CD14-positive monocyte (primary cell): ENCODE results near the gene CALHM1. TPM values are rescaled to one million over a fixed set of nuclear protein-coding genes. Genes with fewer than 3 reads are reported as not detected.

Experiments used
- DNase-seq, 3 donors: peaks; one replicate each; pipeline ENCODE4 v3.0.0-alpha.2; 2011 to 2022
- H2AFZ ChIP-seq: 2 replicates; pipeline ENCODE4 v1.6.0; 2012; ENCODE audit warnings: mild to moderate bottlenecking, low read depth, low read length, inconsistent platforms; ENCODE audit not compliant: insufficient read depth, poor library complexity, severe bottlenecking
- H3K27ac ChIP-seq, 2 donors: 1 replicate in 1 of 2; 2 replicates in 1 of 2; pipeline ENCODE4 v1.5.1; 2012 to 2013; ENCODE audit warnings: low read length in 2 of 2, control low read depth in 1 of 2, inconsistent platforms in 1 of 2, low read depth in 1 of 2, mild to moderate bottlenecking in 1 of 2
- H3K27me3 ChIP-seq, 2 donors: one replicate each; pipeline versions ENCODE4 v1.6.0 to v1.6.1; 2011 to 2013; ENCODE audit warnings: low read length in 2 of 2; ENCODE audit not compliant: control insufficient read depth in 2 of 2, insufficient read depth in 2 of 2
- H3K36me3 ChIP-seq, 2 donors: replicated peaks in 1 of 2; 1 replicate in 1 of 2; 2 replicates in 1 of 2; pipeline versions ENCODE4 v1.5.1 to v1.6.1; 2012 to 2013; ENCODE audit warnings: low read length in 2 of 2, control low read depth in 1 of 2, inconsistent platforms in 1 of 2, mild to moderate bottlenecking in 1 of 2; ENCODE audit not compliant: insufficient read depth in 2 of 2, control insufficient read depth in 1 of 2
- H3K4me1 ChIP-seq, 2 donors: 1 replicate in 1 of 2; 2 replicates in 1 of 2; pipeline versions ENCODE4 v1.5.1 to v1.6.1; 2012 to 2013; ENCODE audit warnings: low read length in 2 of 2, control low read depth in 1 of 2, inconsistent platforms in 1 of 2, mild to moderate bottlenecking in 1 of 2, moderate library complexity in 1 of 2; ENCODE audit not compliant: insufficient read depth in 2 of 2, control insufficient read depth in 1 of 2
- H3K4me2 ChIP-seq: replicated peaks from 2 replicates; pipeline ENCODE3; 2012; ENCODE audit warnings: low read length, moderate library complexity, mild to moderate bottlenecking; ENCODE audit not compliant: poor library complexity, severe bottlenecking; ENCODE audit errors: extremely low read depth
- H3K4me3 ChIP-seq, 3 experiments: fragments of 200-600 bp in 1 of 3; sonication (generic) in 1 of 3; replicated peaks in 1 of 3; 1 replicate in 2 of 3; 2 replicates in 1 of 3; pipeline ENCODE4 v1.5.1; 2011 to 2013; ENCODE audit warnings: low read length in 3 of 3, mild to moderate bottlenecking in 3 of 3, control low read depth in 2 of 3, low read depth in 2 of 3, inconsistent platforms in 1 of 3, moderate library complexity in 1 of 3
- H3K79me2 ChIP-seq: 2 replicates; pipeline ENCODE4 v1.6.0; 2012; ENCODE audit warnings: mild to moderate bottlenecking, control low read depth, inconsistent platforms, low read length, moderate library complexity; ENCODE audit not compliant: insufficient read depth
- H3K9ac ChIP-seq: 2 replicates; pipeline ENCODE4 v1.6.0; 2017; ENCODE audit warnings: low read length, mild to moderate bottlenecking; ENCODE audit not compliant: insufficient read depth, poor library complexity, severe bottlenecking
- H3K9me3 ChIP-seq, 2 donors: replicated peaks in 1 of 2; 1 replicate in 1 of 2; 2 replicates in 1 of 2; pipeline versions ENCODE4 v1.5.1 to v1.6.1; 2012 to 2013; ENCODE audit warnings: low read length in 2 of 2, control low read depth in 1 of 2; ENCODE audit not compliant: control insufficient read depth in 1 of 2, insufficient read depth in 1 of 2
- H4K20me1 ChIP-seq: 2 replicates; pipeline ENCODE4 v1.6.0; 2012; ENCODE audit warnings: mild to moderate bottlenecking, low read length, control low read depth, moderate library complexity; ENCODE audit not compliant: insufficient read depth
- H3K27ac Mint-ChIP-seq, 7 donors: one replicate each; pipeline ENCODE4 v1.8.0; 2020; ENCODE audit warnings: mild to moderate bottlenecking in 7 of 7, mixed read lengths in 7 of 7, moderate library complexity in 6 of 7, inconsistent platforms in 2 of 7
- H3K27me3 Mint-ChIP-seq, 3 donors: one replicate each; pipeline ENCODE4 v1.8.0; 2021 to 2022; ENCODE audit warnings: low read depth in 3 of 3, mild to moderate bottlenecking in 3 of 3, mixed read lengths in 3 of 3, moderate library complexity in 3 of 3, inconsistent platforms in 1 of 3
- H3K36me3 Mint-ChIP-seq, 2 donors: one replicate each; pipeline ENCODE4 v1.8.0; 2020; ENCODE audit warnings: mixed read lengths in 2 of 2, inconsistent platforms in 1 of 2, mild to moderate bottlenecking in 1 of 2
- H3K4me1 Mint-ChIP-seq: one replicate; pipeline ENCODE4 v1.8.0; 2020; ENCODE audit warnings: mild to moderate bottlenecking, mixed read lengths
- H3K4me3 Mint-ChIP-seq, 2 donors: one replicate each; pipeline ENCODE4 v1.8.0; 2020; ENCODE audit warnings: mild to moderate bottlenecking in 2 of 2, mixed read lengths in 2 of 2, moderate library complexity in 1 of 2
- H3K9me3 Mint-ChIP-seq, 7 donors: one replicate each; pipeline ENCODE4 v1.8.0; 2020 to 2022; ENCODE audit warnings: mixed read lengths in 7 of 7, mild to moderate bottlenecking in 6 of 7, moderate library complexity in 6 of 7, inconsistent platforms in 2 of 7
- CTCF ChIP-seq: fragments of 200-600 bp; IDR thresholded peaks from one replicate; pipeline ENCODE4 v1.8.0; 2022; ENCODE audit warnings: antibody characterized with exemption, mild to moderate bottlenecking
- WGBS: methylation state at CpG from one replicate; pipeline ENCODE4 v1.1.5; 2013; ENCODE audit warnings: missing lambda C conversion rate; ENCODE audit not compliant: insufficient coverage; 5-methylcytosine and 5-hydroxymethylcytosine counted together
- intact Hi-C, 2 donors: fragments of 100-400 bp; cut with micrococcal nuclease; formaldehyde crosslinking; loops; one replicate each; pipeline versions ENCODE4 v1.15.0 to v1.15.1; 2023
- polyA plus RNA-seq, 3 donors: library from polyadenylated mRNA; depleted of rRNA in 1 of 3; unstranded in 2 of 3; stranded (reverse) in 1 of 3; fragments of 300-500 nt in 2 of 3; fragments of >200 nt in 1 of 3; fragmentation: Illumina TruSeq in 2 of 3; gene quantifications; 1 replicate in 2 of 3; 2 replicates in 1 of 3; pipeline ENCODE4 v1.2.3, GENCODE V29; 2012 to 2021

CALHM1 gene
- polyA plus RNA-seq, 3 donors, result not detected

- Mint-ChIP-seq H3K4me3 (no peak overlapping the region), H3K9me3 (no peaks in the 10 kb centered on the region), H3K27me3 (peaks cover 0 to 6% (median 1%) of the 10 kb centered on the region in 3 donors), H3K27ac (no peak overlapping the region), H3K4me1 (peaks cover 20% of the 10 kb centered on the region), H3K36me3 (no peaks in the 10 kb centered on the region)
- no peaks in the 10 kb centered on the region for H3K9me3 ChIP-seq
- no peak for DNase-seq
- H3K79me2 ChIP-seq, result no peaks in the 10 kb centered on the region
- H3K27ac ChIP-seq, result no peak overlapping the region
- intact Hi-C loops, result no loop called here
- no peak overlapping the region for H2AFZ ChIP-seq
- H3K9ac ChIP-seq, result no peak overlapping the region
- H4K20me1 ChIP-seq, result no peaks in the 10 kb centered on the region
- H3K4me2 ChIP-seq, result no peak overlapping the region
- no peak overlapping the region for H3K4me3 ChIP-seq
- H3K27me3 ChIP-seq, result no peaks in the 10 kb centered on the region
- H3K4me1 ChIP-seq, result peaks cover 17 to 28% of the 10 kb centered on the region in 2 donors
- no peaks in the 10 kb centered on the region for H3K36me3 ChIP-seq
- 95% methylated on average over 35 of the region's 39 CpGs for WGBS
- no peak for TF ChIP-seq CTCF
Observed at GRCh38 chr10:103457896-103458583, 660 bp downstream of the CALHM1 start.

GRCh38 chr10:103457176-103457712 lies 1.5 kb downstream of the CALHM1 start:
- Histone ChIP-seq H2AFZ (no peak overlapping the region), H3K79me2 (no peaks in the 10 kb centered on the region), H3K36me3 (no peaks in the 10 kb centered on the region), H4K20me1 (no peaks in the 10 kb centered on the region), H3K27ac (no peak overlapping the region), H3K4me2 (no peak overlapping the region), H3K4me1 (peaks cover 25 to 36% of the 10 kb centered on the region in 2 donors), H3K9ac (no peak overlapping the region), H3K4me3 (no peak overlapping the region), H3K9me3 (no peaks in the 10 kb centered on the region), H3K27me3 (no peaks in the 10 kb centered on the region)
- no peak overlapping the region for H3K4me3 Mint-ChIP-seq
- H3K9me3 Mint-ChIP-seq, result no peaks in the 10 kb centered on the region
- 97% methylated on average over 6 of the region's 8 CpGs for WGBS
- peaks cover 27% of the 10 kb centered on the region for H3K4me1 Mint-ChIP-seq
- no peak for TF ChIP-seq CTCF
- intact Hi-C loops, result no loop called here
- H3K27ac Mint-ChIP-seq, result no peak overlapping the region
- H3K27me3 Mint-ChIP-seq, result peaks cover 0 to 6% (median 4%) of the 10 kb centered on the region in 3 donors
- no peaks in the 10 kb centered on the region for H3K36me3 Mint-ChIP-seq
- no peak for DNase-seq
